HG03565 (cell line): ENCODE measurements around the gene CCNE1.
"Not testable (repeated sequence)": the region's sequence is repeated elsewhere in the genome, so short reads cannot be mapped to it uniquely, and the experiment has no call there.

Source experiments
- ATAC-seq: cut with Tn5 transposase; IDR thresholded peaks from one replicate; pipeline ENCODE4 v1.9.1; 2021; ENCODE audit warnings: mild to moderate bottlenecking, moderate library complexity; ENCODE audit not compliant: unreplicated experiment

Gene CCNE1

GRCh38 chr19:29785955-29786589 lies 25.7 kb upstream of the CCNE1 start:
- ATAC-seq = no peak

- no peak for ATAC-seq
Measured at GRCh38 chr19:29787281-29787680, 24.5 kb upstream of the CCNE1 start.

- no peak for ATAC-seq
Measured at GRCh38 chr19:29789007-29789406, 22.8 kb upstream of the CCNE1 start.

GRCh38 chr19:29793116-29793727 lies 18.6 kb upstream of the CCNE1 start:
- no peak for ATAC-seq

- not testable (repeated sequence) for ATAC-seq
Measured at GRCh38 chr19:29794490-29794889, 17.3 kb upstream of the CCNE1 start.

- no peak for ATAC-seq
Measured at GRCh38 chr19:29795461-29796172, 16.2 kb upstream of the CCNE1 start.

GRCh38 chr19:29796173-29796573 lies 15.6 kb upstream of the CCNE1 start:
- no peak for ATAC-seq

GRCh38 chr19:29798774-29799497 lies 12.9 kb upstream of the CCNE1 start:
- no peak for ATAC-seq

- ATAC-seq = no peak
Measured at GRCh38 chr19:29800100-29800825, 11.5 kb upstream of the CCNE1 start.

- not testable (repeated sequence) for ATAC-seq
Measured at GRCh38 chr19:29803951-29804350, 7.8 kb upstream of the CCNE1 start.

- peak; percentile 82 for ATAC-seq
Measured at GRCh38 chr19:29804493-29804892, 7.3 kb upstream of the CCNE1 start.

GRCh38 chr19:29805031-29805965 lies 6.5 kb upstream of the CCNE1 start:
- ATAC-seq = no peak

- ATAC-seq = no peak
Measured at GRCh38 chr19:29806098-29806866, 5.5 kb upstream of the CCNE1 start.

GRCh38 chr19:29807178-29807577 lies 4.6 kb upstream of the CCNE1 start:
- no peak for ATAC-seq

GRCh38 chr19:29807870-29808405 lies 3.9 kb upstream of the CCNE1 start:
- no peak for ATAC-seq

GRCh38 chr19:29809795-29810503 lies 1.8 kb upstream of the CCNE1 start:
- ATAC-seq = no peak

GRCh38 chr19:29810504-29810871 lies 1.3 kb upstream of the CCNE1 start:
- ATAC-seq = no peak
